ENCODE results near the gene STRIP1. TPM values are rescaled to one million over a fixed set of nuclear protein-coding genes. Genes with fewer than 3 reads are reported as not detected.

STRIP1 gene
- total and polyA plus RNA-seq, 2 of the 8 experiments (the other 6 are each of a cell fraction or from before 2014, with no cell fraction given): 21.3 to 45.6 TPM

DNA sequence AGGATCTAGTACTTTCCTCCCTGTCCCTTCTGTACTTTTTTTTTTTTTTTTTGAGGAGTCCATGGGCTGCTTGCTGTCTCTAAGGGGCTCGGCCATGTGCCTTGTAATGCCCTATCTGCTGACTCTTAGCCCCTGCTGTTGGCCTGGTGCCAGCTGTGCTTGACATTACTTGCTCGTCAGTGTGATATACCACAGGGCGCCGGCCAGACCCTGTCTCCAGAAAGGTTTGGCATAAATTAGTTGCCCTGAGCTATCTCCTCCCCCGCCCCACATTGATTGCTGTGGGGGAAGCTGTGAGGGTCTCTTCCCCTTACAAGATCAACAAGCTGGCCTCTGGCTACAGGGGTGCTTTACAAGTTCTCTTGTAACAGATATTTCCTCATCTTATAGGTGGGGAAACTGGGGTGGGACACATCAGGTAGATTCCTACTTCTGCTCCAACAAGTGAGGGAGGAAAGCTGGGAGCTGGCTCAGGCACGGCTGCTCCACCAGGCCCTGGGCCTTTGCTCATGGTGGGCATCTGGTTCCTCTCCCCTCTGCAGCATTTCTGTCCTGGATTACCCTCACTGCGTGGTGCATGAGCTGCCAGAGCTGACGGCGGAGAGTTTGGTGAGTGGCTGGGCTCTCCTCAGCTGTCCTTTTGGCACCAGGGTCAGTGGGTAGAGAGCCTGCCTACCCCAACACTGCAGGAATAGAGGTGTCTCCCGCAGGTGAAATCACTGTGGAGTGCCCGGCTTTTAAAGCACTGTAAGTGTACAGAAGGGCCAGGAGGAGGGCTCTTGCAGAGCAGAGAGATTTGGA lies 15.6 kb downstream of the STRIP1 start (continued):
- TF ChIP-seq, protein P1, sequence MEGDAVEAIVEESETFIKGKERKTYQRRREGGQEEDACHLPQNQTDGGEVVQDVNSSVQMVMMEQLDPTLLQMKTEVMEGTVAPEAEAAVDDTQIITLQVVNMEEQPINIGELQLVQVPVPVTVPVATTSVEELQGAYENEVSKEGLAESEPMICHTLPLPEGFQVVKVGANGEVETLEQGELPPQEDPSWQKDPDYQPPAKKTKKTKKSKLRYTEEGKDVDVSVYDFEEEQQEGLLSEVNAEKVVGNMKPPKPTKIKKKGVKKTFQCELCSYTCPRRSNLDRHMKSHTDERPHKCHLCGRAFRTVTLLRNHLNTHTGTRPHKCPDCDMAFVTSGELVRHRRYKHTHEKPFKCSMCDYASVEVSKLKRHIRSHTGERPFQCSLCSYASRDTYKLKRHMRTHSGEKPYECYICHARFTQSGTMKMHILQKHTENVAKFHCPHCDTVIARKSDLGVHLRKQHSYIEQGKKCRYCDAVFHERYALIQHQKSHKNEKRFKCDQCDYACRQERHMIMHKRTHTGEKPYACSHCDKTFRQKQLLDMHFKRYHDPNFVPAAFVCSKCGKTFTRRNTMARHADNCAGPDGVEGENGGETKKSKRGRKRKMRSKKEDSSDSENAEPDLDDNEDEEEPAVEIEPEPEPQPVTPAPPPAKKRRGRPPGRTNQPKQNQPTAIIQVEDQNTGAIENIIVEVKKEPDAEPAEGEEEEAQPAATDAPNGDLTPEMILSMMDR (IDR thresholded peaks at IDR 0.05; ENCODE audit: control extremely low read depth in 1 of 3, insufficient read depth in 1 of 3, low read depth in 1 of 3, low read length in 3 of 3): no peak
- TF ChIP-seq, protein P2, sequence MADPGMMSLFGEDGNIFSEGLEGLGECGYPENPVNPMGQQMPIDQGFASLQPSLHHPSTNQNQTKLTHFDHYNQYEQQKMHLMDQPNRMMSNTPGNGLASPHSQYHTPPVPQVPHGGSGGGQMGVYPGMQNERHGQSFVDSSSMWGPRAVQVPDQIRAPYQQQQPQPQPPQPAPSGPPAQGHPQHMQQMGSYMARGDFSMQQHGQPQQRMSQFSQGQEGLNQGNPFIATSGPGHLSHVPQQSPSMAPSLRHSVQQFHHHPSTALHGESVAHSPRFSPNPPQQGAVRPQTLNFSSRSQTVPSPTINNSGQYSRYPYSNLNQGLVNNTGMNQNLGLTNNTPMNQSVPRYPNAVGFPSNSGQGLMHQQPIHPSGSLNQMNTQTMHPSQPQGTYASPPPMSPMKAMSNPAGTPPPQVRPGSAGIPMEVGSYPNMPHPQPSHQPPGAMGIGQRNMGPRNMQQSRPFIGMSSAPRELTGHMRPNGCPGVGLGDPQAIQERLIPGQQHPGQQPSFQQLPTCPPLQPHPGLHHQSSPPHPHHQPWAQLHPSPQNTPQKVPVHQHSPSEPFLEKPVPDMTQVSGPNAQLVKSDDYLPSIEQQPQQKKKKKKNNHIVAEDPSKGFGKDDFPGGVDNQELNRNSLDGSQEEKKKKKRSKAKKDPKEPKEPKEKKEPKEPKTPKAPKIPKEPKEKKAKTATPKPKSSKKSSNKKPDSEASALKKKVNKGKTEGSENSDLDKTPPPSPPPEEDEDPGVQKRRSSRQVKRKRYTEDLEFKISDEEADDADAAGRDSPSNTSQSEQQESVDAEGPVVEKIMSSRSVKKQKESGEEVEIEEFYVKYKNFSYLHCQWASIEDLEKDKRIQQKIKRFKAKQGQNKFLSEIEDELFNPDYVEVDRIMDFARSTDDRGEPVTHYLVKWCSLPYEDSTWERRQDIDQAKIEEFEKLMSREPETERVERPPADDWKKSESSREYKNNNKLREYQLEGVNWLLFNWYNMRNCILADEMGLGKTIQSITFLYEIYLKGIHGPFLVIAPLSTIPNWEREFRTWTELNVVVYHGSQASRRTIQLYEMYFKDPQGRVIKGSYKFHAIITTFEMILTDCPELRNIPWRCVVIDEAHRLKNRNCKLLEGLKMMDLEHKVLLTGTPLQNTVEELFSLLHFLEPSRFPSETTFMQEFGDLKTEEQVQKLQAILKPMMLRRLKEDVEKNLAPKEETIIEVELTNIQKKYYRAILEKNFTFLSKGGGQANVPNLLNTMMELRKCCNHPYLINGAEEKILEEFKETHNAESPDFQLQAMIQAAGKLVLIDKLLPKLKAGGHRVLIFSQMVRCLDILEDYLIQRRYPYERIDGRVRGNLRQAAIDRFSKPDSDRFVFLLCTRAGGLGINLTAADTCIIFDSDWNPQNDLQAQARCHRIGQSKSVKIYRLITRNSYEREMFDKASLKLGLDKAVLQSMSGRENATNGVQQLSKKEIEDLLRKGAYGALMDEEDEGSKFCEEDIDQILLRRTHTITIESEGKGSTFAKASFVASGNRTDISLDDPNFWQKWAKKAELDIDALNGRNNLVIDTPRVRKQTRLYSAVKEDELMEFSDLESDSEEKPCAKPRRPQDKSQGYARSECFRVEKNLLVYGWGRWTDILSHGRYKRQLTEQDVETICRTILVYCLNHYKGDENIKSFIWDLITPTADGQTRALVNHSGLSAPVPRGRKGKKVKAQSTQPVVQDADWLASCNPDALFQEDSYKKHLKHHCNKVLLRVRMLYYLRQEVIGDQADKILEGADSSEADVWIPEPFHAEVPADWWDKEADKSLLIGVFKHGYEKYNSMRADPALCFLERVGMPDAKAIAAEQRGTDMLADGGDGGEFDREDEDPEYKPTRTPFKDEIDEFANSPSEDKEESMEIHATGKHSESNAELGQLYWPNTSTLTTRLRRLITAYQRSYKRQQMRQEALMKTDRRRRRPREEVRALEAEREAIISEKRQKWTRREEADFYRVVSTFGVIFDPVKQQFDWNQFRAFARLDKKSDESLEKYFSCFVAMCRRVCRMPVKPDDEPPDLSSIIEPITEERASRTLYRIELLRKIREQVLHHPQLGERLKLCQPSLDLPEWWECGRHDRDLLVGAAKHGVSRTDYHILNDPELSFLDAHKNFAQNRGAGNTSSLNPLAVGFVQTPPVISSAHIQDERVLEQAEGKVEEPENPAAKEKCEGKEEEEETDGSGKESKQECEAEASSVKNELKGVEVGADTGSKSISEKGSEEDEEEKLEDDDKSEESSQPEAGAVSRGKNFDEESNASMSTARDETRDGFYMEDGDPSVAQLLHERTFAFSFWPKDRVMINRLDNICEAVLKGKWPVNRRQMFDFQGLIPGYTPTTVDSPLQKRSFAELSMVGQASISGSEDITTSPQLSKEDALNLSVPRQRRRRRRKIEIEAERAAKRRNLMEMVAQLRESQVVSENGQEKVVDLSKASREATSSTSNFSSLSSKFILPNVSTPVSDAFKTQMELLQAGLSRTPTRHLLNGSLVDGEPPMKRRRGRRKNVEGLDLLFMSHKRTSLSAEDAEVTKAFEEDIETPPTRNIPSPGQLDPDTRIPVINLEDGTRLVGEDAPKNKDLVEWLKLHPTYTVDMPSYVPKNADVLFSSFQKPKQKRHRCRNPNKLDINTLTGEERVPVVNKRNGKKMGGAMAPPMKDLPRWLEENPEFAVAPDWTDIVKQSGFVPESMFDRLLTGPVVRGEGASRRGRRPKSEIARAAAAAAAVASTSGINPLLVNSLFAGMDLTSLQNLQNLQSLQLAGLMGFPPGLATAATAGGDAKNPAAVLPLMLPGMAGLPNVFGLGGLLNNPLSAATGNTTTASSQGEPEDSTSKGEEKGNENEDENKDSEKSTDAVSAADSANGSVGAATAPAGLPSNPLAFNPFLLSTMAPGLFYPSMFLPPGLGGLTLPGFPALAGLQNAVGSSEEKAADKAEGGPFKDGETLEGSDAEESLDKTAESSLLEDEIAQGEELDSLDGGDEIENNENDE (IDR thresholded peaks at IDR 0.05; ENCODE audit: insufficient replicate concordance, low read length): no peak
- TF ChIP-seq NRF1 (IDR thresholded peaks at IDR 0.05; ENCODE audit: low read depth, low read length): no peak
- no peak for TF ChIP-seq SP1 (IDR thresholded peaks at IDR 0.05; ENCODE audit: low read depth, low read length)
- no peak for TF ChIP-seq NANOG (IDR thresholded peaks at IDR 0.05; ENCODE audit: insufficient read depth, low read depth, low read length, poor library complexity, severe bottlenecking)
- TF ChIP-seq SRF (IDR thresholded peaks at IDR 0.05; ENCODE audit: low read depth, low read length): no peak
- TF ChIP-seq POLR2AphosphoS5 (IDR thresholded peaks at IDR 0.05; ENCODE audit: low read depth, low read length): no peak
